ENCODE results near the gene CYRIA.

CYRIA gene

GRCh38 chr2:16626997-16627605 lies 38.5 kb downstream of the CYRIA start:
- no peak for DNase-seq

- peak; percentile 14 for DNase-seq
These were observed 39.1 kb downstream of the CYRIA start for GRCh38 chr2:16626497-16626896.

DNA sequence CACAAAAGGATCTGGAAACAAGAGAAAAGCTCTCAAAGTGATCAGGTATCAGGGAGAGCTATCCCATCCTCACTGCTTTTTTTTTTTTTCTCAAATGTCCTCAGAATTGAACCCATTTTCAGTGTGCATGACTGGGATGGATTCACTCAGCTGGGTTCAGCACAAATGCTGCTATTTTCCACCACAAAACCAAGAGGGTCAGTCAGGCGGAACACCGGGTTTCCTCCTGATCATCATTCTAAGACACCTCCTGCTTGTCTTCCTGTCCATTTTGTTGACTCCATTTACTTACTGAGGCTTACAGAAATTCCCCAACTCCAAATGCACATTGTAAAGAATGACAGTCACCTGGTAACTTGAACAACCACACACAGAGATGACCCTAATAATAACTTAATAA lies 39.9 kb downstream of the CYRIA start:
- no peak for DNase-seq

DNA sequence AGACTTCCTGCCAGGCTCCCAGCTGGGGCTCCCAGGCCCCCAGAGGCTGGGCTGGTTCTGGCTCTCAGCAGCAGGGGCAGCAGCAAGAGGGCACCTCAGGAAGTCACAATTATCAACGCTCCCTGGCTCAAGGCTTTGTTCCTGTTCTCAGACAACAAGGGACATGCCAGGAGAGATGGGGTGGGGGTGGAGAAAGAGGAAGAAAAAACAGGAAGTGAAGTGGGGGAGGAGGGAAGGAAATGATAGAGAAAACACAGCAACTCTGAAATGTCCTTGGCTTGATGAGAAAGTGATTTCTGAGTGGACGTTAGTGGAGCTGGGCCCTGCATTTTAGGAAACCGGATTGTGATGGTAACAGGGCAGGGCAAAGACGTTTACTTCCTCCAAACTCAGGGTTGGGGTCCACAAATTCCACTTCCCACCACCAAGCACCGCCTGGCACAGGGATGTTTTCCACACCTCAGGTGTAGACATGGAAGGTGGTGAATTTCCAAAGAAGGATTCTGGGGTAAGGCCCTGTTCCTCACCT lies 40.4 kb downstream of the CYRIA start:
- DNase-seq: no peak

DNA sequence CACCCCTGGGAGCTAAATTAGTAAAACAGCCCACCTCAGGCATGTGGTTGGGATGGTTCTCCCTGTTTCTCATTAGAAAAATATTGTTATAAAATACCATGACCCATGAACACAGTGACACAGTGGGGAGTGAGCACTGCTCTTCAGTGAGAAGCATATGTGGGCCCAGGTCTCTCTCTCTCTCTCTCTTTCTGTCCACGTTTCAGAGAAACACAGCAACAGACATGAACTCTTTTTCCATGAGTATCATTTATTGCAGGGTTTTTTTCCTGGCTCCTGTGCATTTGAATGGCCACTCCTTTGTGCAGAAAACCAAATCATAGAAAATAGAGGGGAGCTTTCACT lies 41.2 kb downstream of the CYRIA start:
- no peak for DNase-seq

DNA sequence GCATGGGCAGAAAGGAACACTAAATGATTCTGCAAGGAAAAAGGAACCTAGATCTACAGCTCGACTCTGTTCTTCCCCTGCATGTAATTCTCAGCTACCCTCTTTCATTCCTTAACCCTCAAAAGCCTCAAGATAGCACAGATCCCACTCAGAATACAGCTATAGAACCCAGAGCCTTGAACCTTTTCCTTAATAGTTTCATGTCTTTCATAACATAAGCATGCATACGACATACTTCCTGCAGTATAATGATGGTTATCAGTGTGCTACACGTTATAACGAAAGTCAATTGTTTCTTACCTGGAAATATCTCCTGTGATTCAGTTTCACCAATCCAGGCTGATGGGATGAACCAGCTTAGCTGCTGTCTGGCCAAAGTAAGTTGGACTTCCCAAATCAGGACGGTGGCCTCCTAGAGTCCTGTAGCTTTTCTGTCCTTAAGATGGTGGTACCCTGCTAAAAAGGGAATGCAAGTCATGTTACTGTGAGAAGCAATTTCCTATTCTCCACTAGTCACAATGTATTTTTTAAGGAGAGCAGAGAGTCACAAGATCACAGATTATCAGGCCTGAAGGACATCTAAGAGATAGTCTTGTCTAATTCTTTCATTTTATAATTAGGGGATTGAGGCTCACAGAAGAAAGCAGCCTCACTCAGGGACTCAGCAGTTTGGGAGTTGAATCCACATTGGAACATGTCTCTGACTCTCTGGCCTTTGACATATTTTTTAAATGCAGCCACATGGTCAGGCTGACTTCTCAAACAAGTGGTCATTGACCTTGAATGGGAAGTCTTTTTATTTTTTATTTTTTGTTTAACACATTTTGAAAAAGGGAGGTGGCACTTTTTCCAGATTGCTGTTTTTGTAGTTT lies 41.8 kb downstream of the CYRIA start:
- DNase-seq: no peak

DNA sequence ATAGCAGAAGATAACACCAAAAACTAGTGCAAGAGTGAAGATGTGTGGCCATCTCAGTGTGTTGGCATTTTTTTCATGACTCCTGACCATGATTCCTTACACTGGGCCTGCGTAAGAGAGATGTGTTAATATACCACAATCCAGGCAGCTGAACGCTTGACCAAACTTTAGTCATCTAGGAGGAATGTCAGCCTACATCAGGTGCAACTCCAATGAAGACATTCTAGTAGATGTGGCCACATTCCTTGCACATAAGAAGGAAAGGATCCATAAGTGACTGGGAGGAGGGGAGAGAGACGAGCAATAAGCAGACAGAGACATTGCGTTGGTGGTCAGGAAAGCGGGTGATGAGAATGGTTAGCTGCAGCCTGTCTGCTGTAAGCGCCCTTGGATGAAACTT lies 42.6 kb downstream of the CYRIA start:
- peak; percentile 53 for DNase-seq

DNA sequence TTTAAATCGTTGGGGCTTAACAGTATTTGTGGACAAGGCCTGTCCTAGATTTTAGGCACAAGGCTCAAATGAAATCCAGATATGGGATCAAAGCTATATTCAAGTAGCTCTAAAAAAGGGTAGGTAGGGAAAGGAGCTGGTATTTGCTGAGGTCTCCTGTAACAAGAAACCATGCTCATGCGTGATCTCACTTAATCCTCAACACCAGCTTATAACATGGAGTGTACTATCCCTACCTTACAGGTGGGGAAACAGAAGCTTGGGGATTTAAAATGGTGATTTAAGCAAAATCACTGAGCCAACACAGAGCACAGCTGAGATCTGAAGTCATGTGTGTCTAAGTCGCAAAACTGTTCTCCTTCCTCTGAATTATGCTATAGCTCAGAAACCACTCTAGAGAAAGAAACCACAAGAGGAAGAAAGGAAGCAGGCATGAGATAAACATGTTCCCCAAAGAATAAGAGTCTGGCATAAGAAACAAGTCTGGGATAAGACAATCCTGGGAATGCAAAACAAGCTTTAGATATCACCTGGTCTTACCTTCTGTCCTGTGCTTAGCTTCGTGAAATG lies 43.1 kb downstream of the CYRIA start:
- no peak for DNase-seq

GRCh38 chr2:16621316-16621715 lies 44.3 kb downstream of the CYRIA start:
- DNase-seq: no peak

DNA sequence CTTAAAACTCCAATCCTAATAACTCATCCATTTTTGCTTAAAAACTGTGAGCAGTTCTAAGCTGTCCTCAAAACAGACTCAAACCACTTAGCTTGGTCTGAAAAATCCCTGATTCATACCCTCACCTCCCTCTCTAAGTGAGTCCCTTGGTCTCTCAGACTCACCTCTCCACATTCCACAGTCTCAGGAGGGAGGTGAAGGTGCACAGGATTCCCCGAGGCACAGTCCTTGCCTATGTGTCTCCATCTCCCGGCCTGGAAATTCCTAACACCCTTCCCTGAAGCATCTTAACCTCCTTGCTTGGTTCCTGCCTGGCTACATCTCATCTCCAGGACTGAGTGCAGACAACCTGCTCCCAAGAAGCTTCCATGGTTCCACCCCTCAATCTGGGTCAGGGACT lies 45.0 kb downstream of the CYRIA start:
- no peak for DNase-seq

DNA sequence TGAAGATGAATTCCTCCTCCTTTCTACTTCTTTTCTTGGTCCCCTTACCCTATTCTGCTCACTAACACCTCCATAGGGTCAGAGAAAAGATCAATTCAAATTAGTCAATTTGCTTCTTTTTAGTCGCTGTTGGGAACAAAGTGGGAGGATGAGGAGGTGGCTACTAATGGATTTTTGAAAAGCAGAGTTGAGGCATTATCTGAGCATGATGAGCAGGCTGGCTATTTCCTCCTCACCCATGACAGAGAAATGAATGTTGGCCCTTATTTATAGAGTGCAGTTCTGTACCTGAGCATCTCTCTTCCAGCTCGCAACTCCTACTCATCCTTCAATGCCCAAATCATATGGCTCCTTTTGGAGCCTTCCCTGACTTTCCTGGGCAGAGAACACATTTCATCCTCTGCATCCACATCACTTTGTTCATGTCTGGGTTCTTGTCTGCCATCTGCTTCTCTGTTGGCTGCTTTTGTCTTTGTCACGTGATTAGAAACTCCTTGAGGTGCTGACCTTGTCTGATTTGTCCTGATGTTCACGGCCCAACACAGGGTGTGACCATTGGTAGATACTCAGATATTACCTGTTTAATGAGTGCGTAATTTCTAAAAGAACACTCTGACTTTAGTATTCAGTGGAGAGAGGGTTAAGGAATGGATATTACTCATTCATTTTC lies 45.9 kb downstream of the CYRIA start:
- DNase-seq: no peak

DNA sequence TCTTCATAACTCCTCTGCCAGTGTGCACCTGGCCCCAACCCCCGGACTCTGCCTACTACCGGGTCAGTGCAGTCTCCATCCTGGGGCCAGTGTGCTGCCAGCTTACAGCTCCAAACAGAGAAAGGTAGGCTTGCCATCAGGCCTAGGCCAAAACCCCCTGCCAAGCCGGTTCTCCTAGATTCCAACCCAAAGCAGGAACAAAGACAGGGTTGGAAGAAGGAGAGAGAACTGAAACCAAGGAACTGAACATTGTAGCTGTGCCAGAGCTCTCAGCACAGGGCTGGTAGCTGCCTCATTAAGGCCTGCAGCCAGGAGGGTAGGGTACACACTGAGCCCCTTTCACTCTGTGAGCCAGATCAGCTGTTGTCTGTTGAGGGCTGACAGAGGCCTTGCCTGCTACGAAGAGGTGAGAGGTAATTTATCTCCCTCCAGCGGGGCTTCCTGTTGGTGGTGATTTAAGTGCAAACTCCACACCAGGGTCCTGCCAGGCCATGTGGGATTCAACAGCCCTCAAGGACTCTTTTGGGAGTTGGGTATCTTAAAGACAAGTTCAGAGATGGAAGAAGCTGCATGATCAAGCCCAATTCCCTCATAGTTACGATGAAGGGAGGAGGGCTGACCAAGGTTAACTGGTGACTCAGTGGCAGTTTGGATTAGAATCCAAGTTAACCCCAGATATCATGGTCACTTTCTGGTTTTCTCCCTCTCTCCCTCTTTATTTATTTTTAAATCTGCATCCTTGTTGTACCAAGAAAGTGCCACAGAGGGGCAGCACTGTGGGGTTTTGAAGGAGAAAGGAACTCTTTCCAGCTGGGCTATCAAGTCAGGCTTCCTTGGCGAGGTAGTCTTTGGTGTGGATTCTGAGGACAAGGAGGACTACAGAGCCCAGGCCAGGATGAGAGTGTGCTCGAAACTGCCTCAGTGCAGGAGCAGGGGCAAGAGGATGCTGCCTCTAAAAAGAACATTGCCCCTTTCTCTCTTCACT lies 48.1 kb downstream of the CYRIA start:
- peak; percentile 13 for DNase-seq

All from fibroblast of skin of right quadriceps (primary cell).